Esophagus muscularis mucosa (tissue), 3 donors: ENCODE measurements around the gene NUP214.

Experiments used
- POLR2A ChIP-seq: fragments of 450-650 bp; IDR thresholded peaks from one replicate; pipeline ENCODE4 v1.6.1; 2017; ENCODE audit warnings: antibody characterized with exemption, moderate library complexity, mild to moderate bottlenecking, low read depth
- POLR2AphosphoS5 ChIP-seq, 2 donors: sonication (generic); formaldehyde crosslinking; IDR thresholded peaks; one replicate each; pipeline ENCODE4 v1.6.1; 2017; ENCODE audit warnings: antibody characterized with exemption in 2 of 2
- TF ChIP-seq, protein P1 (sequence below), 3 experiments: fragments of 200-600 bp in 2 of 3; fragments of 450-650 bp in 1 of 3; sonication (generic) in 2 of 3; IDR thresholded peaks; one replicate each; pipeline ENCODE4 v1.5.1; 2017 to 2019; ENCODE audit warnings: antibody characterized with exemption in 3 of 3, mild to moderate bottlenecking in 2 of 3, moderate library complexity in 1 of 3

GRCh38 chr9:131082774-131083512, 42.4 kb upstream of the NUP214 start:
- TF ChIP-seq, protein P1, sequence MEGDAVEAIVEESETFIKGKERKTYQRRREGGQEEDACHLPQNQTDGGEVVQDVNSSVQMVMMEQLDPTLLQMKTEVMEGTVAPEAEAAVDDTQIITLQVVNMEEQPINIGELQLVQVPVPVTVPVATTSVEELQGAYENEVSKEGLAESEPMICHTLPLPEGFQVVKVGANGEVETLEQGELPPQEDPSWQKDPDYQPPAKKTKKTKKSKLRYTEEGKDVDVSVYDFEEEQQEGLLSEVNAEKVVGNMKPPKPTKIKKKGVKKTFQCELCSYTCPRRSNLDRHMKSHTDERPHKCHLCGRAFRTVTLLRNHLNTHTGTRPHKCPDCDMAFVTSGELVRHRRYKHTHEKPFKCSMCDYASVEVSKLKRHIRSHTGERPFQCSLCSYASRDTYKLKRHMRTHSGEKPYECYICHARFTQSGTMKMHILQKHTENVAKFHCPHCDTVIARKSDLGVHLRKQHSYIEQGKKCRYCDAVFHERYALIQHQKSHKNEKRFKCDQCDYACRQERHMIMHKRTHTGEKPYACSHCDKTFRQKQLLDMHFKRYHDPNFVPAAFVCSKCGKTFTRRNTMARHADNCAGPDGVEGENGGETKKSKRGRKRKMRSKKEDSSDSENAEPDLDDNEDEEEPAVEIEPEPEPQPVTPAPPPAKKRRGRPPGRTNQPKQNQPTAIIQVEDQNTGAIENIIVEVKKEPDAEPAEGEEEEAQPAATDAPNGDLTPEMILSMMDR (IDR thresholded peaks at IDR 0.05): no peak
- TF ChIP-seq POLR2A (no peak), POLR2AphosphoS5 (IDR thresholded peaks at IDR 0.05) (no peak)
